Keratinocyte (primary cell): Measurements from ENCODE around the gene SPRR2A. TPM values are rescaled to one million over a fixed set of nuclear protein-coding genes. Genes with fewer than 3 reads are reported as not detected.
A peak's percentile ranks its signal among the peaks of the same experiment; 100 is the strongest.

Experiments used
- DNase-seq: peaks from one replicate; pipeline ENCODE4 v3.0.0-alpha.2; 2011; ENCODE audit warnings: low read depth, missing footprints, low spot score
- FAIRE-seq: peaks from 2 replicates; lab custom pipeline; 2011; peaks lifted over from hg19 to GRCh38; lab: Jason Lieb, UNC
- H2AFZ ChIP-seq: 2 replicates; pipeline ENCODE4 v1.6.0; 2012; ENCODE audit warnings: low read length, control low read depth, inconsistent platforms; ENCODE audit not compliant: control insufficient read depth
- H3K27ac ChIP-seq: 2 replicates; pipeline ENCODE4 v1.5.1; 2011; ENCODE audit warnings: low read length; ENCODE audit not compliant: control insufficient read depth, insufficient read depth
- H3K27me3 ChIP-seq: 3 replicates; pipeline ENCODE4 v1.6.0; 2011; ENCODE audit warnings: low read length; ENCODE audit not compliant: control insufficient read depth, insufficient read depth; ENCODE audit errors: extremely low read depth
- H3K36me3 ChIP-seq, 2 experiments: 2 replicates in 1 of 2; 3 replicates in 1 of 2; pipeline ENCODE4 v1.5.1; 2011; ENCODE audit warnings: low read length in 2 of 2, mild to moderate bottlenecking in 1 of 2; ENCODE audit not compliant: control insufficient read depth in 2 of 2, insufficient read depth in 2 of 2; ENCODE audit errors: extremely low read depth in 1 of 2
- H3K4me1 ChIP-seq: 3 replicates; pipeline ENCODE4 v1.5.1; 2011; ENCODE audit warnings: low read length; ENCODE audit not compliant: control insufficient read depth, insufficient read depth; ENCODE audit errors: extremely low read depth
- H3K4me2 ChIP-seq: 3 replicates; pipeline ENCODE4 v1.6.0; 2011; ENCODE audit warnings: low read depth, low read length; ENCODE audit not compliant: control insufficient read depth, insufficient read depth; ENCODE audit errors: extremely low read depth
- H3K4me3 ChIP-seq, 3 experiments: fragments of 200-600 bp in 1 of 3; sonication (generic) in 1 of 3; 2 replicates in 2 of 3; 3 replicates in 1 of 3; pipeline ENCODE4 v1.5.1; 2011 to 2016; ENCODE audit warnings: low read length in 3 of 3, mild to moderate bottlenecking in 3 of 3, control low read depth in 2 of 3, inconsistent platforms in 1 of 3, low read depth in 1 of 3, mixed read lengths in 1 of 3, mixed run types in 1 of 3, moderate library complexity in 1 of 3; ENCODE audit not compliant: control insufficient read depth in 2 of 3, insufficient read depth in 2 of 3; ENCODE audit errors: extremely low read depth in 1 of 3
- H3K79me2 ChIP-seq: 2 replicates; pipeline ENCODE4 v1.6.0; 2012; ENCODE audit warnings: low read length; ENCODE audit not compliant: control insufficient read depth, insufficient read depth
- H3K9ac ChIP-seq: 3 replicates; pipeline ENCODE4 v1.6.0; 2011; ENCODE audit warnings: low read length; ENCODE audit not compliant: control insufficient read depth, insufficient read depth; ENCODE audit errors: extremely low read depth
- H3K9me1 ChIP-seq: 3 replicates; pipeline ENCODE4 v1.6.0; 2011; ENCODE audit warnings: low read length; ENCODE audit not compliant: control insufficient read depth, insufficient read depth; ENCODE audit errors: extremely low read depth
- H3K9me3 ChIP-seq: 2 replicates; pipeline ENCODE4 v1.5.1; 2012; ENCODE audit warnings: low read depth, low read length; ENCODE audit not compliant: control insufficient read depth
- H4K20me1 ChIP-seq: 3 replicates; pipeline ENCODE4 v1.6.0; 2011; ENCODE audit warnings: low read length; ENCODE audit not compliant: control insufficient read depth, insufficient read depth; ENCODE audit errors: extremely low read depth
- CTCF ChIP-seq, 3 experiments: IDR thresholded peaks in 1 of 3; conservative IDR thresholded peaks in 1 of 3; optimal IDR thresholded peaks in 1 of 3; 2 replicates in 2 of 3; 3 replicates in 1 of 3; pipeline versions ENCODE3 to v1.5.1; 2011; ENCODE audit warnings: low read length in 3 of 3, mild to moderate bottlenecking in 3 of 3, moderate library complexity in 2 of 3, control low read depth in 1 of 3, inconsistent platforms in 1 of 3; ENCODE audit not compliant: insufficient read depth in 2 of 3; ENCODE audit errors: extremely low read depth in 1 of 3
- EZH2 ChIP-seq: IDR thresholded peaks from one replicate; pipeline ENCODE4 v1.6.1; 2012; ENCODE audit warnings: inconsistent platforms, mild to moderate bottlenecking, low read length, moderate library complexity
- dilution Hi-C: fragments of 300-500 bp; cut with MboI; formaldehyde crosslinking; loops from one replicate; pipeline ENCODE4 v1.7.0; 2020; ENCODE audit warnings: low sequenced_read_pairs; ENCODE audit not compliant: extremely low pct_ligation_motif_present
- polyA plus RNA-seq, 5 experiments: library from polyadenylated mRNA; depleted of rRNA in 3 of 5; stranded (reverse) in 3 of 5; stranded (forward) in 1 of 5; unstranded in 1 of 5; fragments of >200 nt; gene quantifications; 1 replicate in 1 of 5; 2 replicates in 3 of 5; 3 replicates in 1 of 5; pipeline versions ENCODE4 v1.2.1 to v1.2.3, GENCODE V29; 2011 to 2012; ENCODE audit warnings: missing spikeins in 2 of 5, low read depth in 1 of 5, low replicate concordance in 1 of 5

The SPRR2A gene
- polyA plus RNA-seq, 1 donor (not counting 4 experiments of a cell fraction or from before 2014, with no cell fraction given): 5.5 TPM

DNA sequence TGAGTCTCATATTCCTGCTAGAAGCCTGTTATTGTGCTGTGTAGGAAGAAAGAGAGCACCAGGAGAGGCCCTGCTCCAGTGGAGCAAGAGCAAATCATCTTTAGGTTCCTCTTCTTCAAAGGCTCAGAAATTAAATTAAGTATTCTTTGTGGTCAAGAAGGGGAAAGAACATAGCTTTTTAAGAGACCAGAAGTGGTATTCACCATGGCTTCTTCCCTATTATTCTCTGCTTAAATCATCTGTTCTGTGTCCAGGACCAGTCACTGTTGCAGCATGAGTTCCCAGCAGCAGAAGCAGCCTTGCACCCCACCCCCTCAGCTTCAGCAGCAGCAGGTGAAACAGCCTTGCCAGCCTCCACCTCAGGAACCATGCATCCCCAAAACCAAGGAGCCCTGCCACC is 25.2 kb downstream of the SPRR2A start:
- Histone ChIP-seq H3K79me2 (no peaks in the 10 kb centered on the region), H3K27ac (no peak overlapping the region), H3K27me3 (no peaks in the 10 kb centered on the region), H3K9me1 (no peaks in the 10 kb centered on the region), H3K9me3 (no peaks in the 10 kb centered on the region), H3K4me1 (peaks cover 43% of the 10 kb centered on the region), H4K20me1 (no peaks in the 10 kb centered on the region), H2AFZ (no peak overlapping the region), H3K36me3 (no peaks in the 10 kb centered on the region), H3K9ac (no peak overlapping the region), H3K4me2 (peak overlapping the region; percentile 77), H3K4me3 (peak overlapping the region in 2 of 3 experiments; percentile 22 to 58)
- dilution Hi-C loops: no loop called here
- DNase-seq: no peak
- TF ChIP-seq EZH2 (no peak), CTCF (optimal IDR thresholded peaks at IDR 0.05 in 1 of 3, IDR thresholded peaks at IDR 0.05 in 1 of 3, conservative IDR thresholded peaks at IDR 0.05 in 1 of 3; ENCODE audit: extremely low read depth in 1 of 3, insufficient read depth in 2 of 3, low read length in 3 of 3) (no peak)
- FAIRE-seq: no peak

GRCh38 chr1:153030895-153031294 is 26.4 kb downstream of the SPRR2A start, which contains the start of gene SPRR1B:
TSS of gene SPRR1B (plus strand) at chr1:153031203. CDS start at chr1:153032346, 1,143 bp downstream.
- no peaks in the 10 kb centered on the region for H3K27me3 ChIP-seq
- peaks cover 49% of the 10 kb centered on the region for H3K4me1 ChIP-seq
- dilution Hi-C loops: no loop called here
- no peaks in the 10 kb centered on the region for H3K79me2 ChIP-seq
- peak within 1 kb of the TSS; percentile 77 for H3K4me2 ChIP-seq
- H3K27ac ChIP-seq: peak within 1 kb of the TSS; percentile 19
- DNase-seq (peak; percentile 70), FAIRE-seq (peak; percentile 97)
- peak within 1 kb of the TSS; percentile 19 to 41 (median 22) for H3K4me3 ChIP-seq
- no peak within 1 kb of the TSS for H2AFZ ChIP-seq
- peak within 1 kb of the TSS; percentile 3 for H3K9ac ChIP-seq
- TF ChIP-seq CTCF (optimal IDR thresholded peaks at IDR 0.05 in 1 of 3, IDR thresholded peaks at IDR 0.05 in 1 of 3, conservative IDR thresholded peaks at IDR 0.05 in 1 of 3; ENCODE audit: extremely low read depth in 1 of 3, insufficient read depth in 2 of 3, low read length in 3 of 3) (no peak), EZH2 (no peak)
- no peaks in the 10 kb centered on the region for H3K36me3 ChIP-seq
- H4K20me1 ChIP-seq: no peaks in the 10 kb centered on the region
- no peaks in the 10 kb centered on the region for H3K9me1 ChIP-seq
- H3K9me3 ChIP-seq: no peaks in the 10 kb centered on the region
